NB4 (cell line): Measurements from ENCODE around the gene DOK6.

Source experiments
- DNase-seq: peaks from one replicate; pipeline ENCODE4 v3.0.0; 2010; ENCODE audit warnings: low read depth
- H3K4me3 ChIP-seq: one replicate; pipeline ENCODE4 v1.5.1; 2011; ENCODE audit warnings: mild to moderate bottlenecking, low read depth, low read length, moderate library complexity
- MYC ChIP-seq: IDR thresholded peaks from 2 replicates; pipeline ENCODE4 v1.6.1; 2011; ENCODE audit warnings: low read depth, low read length
- POLR2A ChIP-seq: IDR thresholded peaks from 2 replicates; pipeline ENCODE4 v1.6.1; 2011; ENCODE audit warnings: mild to moderate bottlenecking; ENCODE audit not compliant: insufficient read length; ENCODE audit errors: extremely low read depth
- TF ChIP-seq, protein P1 (sequence below): IDR thresholded peaks from 2 replicates; pipeline ENCODE4 v1.6.1; 2011; ENCODE audit warnings: low read depth, low read length
- TF ChIP-seq, protein P2 (sequence below): IDR thresholded peaks from one replicate; pipeline ENCODE4 v1.5.1; 2012; ENCODE audit warnings: low read depth, low read length

DOK6 gene

DNA sequence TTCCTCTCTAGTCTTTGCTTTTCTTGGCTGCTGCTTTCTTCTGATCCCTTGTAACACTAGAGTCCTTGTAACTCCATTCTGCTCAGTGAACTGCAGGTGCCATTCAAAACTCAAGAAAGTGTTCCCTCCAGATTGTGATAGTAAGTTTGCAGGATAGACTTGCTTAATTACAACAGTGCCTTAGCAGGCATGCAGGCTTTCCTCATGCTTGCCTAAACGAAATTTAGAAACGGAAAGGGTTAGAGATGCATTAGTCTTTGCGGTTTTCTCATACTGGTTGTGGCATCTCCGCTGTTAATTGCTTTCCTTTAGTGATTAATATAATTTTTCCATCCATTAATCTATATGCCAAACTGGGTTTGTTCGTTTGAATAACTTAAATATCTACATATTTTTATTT, 82.9 kb downstream of the DOK6 start:
- DNase-seq: no peak
- no peak overlapping the region for H3K4me3 ChIP-seq
- no peak for TF ChIP-seq MYC
- TF ChIP-seq, protein P1, sequence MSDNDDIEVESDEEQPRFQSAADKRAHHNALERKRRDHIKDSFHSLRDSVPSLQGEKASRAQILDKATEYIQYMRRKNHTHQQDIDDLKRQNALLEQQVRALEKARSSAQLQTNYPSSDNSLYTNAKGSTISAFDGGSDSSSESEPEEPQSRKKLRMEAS: no peak

DNA sequence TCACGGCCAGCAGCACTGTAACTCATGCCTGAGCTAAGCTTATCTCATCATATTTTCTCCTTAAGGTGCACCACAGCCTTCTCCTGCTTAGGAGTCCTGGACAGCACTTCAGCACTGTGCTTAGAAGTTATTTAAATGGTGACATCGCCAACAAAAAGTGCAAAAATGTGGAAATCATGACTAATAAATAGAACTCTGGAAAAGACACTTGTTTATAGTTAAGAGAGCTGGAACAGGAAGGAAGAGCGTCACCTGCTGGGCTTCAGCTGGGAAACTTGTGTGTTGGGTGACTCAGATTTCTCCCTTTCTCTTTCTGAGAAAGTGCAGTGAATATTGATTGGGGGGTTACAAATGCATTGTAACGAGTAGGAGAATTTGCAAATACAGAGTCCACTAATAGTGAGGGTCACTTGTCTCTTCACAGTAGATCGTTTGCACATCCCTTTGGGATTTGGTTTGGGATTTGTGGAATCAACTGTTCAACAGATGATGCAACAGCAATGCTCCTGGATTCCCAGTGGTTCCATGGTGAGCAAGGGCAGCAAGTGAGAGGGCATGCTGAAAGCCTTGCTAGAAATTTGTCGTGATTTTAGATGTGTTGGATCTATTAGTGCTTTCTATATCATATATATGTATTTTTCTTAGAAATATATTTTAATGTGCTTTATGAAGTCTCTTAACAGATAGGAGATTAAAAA, 84.2 kb downstream of the DOK6 start:
- H3K4me3 ChIP-seq: no peak overlapping the region
- no peak for TF ChIP-seq MYC
- TF ChIP-seq, protein P2, sequence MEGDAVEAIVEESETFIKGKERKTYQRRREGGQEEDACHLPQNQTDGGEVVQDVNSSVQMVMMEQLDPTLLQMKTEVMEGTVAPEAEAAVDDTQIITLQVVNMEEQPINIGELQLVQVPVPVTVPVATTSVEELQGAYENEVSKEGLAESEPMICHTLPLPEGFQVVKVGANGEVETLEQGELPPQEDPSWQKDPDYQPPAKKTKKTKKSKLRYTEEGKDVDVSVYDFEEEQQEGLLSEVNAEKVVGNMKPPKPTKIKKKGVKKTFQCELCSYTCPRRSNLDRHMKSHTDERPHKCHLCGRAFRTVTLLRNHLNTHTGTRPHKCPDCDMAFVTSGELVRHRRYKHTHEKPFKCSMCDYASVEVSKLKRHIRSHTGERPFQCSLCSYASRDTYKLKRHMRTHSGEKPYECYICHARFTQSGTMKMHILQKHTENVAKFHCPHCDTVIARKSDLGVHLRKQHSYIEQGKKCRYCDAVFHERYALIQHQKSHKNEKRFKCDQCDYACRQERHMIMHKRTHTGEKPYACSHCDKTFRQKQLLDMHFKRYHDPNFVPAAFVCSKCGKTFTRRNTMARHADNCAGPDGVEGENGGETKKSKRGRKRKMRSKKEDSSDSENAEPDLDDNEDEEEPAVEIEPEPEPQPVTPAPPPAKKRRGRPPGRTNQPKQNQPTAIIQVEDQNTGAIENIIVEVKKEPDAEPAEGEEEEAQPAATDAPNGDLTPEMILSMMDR: no peak
- TF ChIP-seq POLR2A: no peak
- TF ChIP-seq, protein P1: no peak
- DNase-seq: no peak

DNA sequence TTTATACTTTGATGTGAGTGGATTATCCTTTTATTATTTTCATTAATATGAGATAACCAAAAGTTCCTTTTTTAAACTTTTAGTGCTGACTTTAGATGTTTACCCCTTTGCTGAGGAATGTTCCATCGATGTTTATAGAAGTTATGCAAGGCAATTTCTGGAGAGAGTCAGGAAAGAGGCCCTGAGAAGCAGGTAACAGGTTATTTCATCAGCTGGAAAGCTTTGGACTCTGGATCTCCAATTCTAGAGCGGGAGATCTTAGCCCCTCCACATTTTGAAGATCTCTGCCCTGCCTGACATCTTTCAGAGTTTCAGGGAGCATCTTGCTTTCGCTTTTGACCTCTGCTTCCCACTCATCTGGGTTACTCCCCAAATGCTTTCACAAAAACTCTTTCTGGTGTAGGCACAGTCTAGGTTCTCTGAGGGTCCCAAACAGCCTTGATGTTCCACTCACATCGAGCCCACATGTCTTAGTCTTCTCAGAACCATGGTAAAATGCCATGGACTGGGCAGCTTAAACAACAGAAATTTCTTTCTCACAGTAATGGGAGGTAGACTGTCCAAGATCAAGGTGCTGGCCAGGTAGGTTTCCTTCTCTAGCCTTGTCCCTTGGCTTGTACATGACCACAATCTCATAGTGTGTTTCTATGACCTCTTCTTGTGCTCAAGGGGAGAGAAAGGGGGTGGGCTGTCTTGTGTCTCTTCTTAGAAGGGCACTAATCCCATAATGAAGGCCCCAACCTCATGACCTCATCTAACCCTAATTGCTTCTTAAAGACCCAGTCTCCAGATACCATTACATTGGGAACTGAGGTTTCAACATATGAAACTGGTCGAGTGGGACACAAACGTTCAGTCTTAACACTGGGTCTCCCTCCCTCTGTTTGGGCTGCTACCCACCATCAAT, 87.1 kb downstream of the DOK6 start:
- no peak overlapping the region for H3K4me3 ChIP-seq
- no peak for DNase-seq
- TF ChIP-seq POLR2A (no peak), MYC (no peak)
- TF ChIP-seq, protein P1: no peak
- TF ChIP-seq, protein P2: no peak

DNA sequence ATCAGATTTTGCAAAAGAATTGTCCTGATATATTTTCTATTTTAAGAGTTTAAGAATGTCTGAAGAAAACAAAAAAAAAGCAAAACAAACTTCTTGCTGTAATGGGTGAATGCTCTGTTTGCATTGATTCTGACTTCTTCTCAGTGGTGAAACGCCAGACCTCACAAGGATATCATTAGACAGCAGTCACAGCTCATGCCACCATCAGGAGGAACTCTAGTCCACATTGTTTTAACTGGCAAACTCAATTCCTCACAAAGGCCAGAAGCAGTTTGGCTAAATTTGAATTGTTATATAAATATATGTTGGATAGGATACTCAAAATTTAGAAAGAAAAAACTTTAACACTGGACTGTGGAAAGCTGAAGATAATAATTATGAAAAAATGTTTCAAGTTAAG, 89.4 kb downstream of the DOK6 start:
- TF ChIP-seq POLR2A (no peak), MYC (no peak)
- TF ChIP-seq, protein P2: no peak
- TF ChIP-seq, protein P1: no peak
- DNase-seq: no peak
- no peak overlapping the region for H3K4me3 ChIP-seq

DNA sequence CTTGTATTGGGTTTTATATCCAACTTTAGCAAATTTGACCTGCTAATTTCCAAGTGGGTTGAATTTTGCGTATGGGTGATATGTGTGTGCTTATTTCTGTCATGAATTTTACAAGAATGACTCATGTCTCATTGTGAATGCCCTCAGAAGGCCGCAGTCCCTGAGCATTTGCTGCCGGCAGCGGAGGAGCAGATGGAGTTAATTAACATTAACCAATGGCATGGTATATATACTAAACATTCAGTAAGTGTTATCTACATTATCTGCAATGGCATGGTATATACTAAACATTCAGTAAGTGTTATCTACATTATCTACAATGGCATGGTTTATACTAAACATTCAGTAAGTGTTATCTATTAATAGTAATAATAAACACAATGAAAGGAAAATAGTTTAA, 90.1 kb downstream of the DOK6 start:
- no peak for DNase-seq
- TF ChIP-seq POLR2A (no peak), MYC (no peak)
- TF ChIP-seq, protein P2: no peak
- TF ChIP-seq, protein P1: no peak
- no peak overlapping the region for H3K4me3 ChIP-seq

DNA sequence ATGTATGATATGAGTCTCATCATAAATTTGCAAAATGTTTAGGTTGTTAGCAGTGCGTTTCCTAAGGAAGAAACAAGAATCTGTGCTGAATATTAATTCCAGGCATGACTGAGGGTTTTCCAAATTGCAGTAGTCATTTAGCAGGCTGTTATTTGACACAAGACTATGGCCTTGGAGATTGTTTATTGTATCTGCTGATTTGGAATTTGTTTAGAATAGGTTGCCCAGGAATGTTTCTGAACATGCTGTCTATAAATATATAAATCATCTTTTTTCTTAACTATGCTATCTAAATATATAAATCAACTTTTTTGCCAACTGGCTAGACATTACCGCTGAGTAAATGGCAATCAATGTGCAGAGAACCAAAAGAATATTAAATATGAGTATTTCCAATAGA, 90.9 kb downstream of the DOK6 start:
- TF ChIP-seq POLR2A: no peak
- TF ChIP-seq, protein P2: no peak
- TF ChIP-seq MYC: no peak
- TF ChIP-seq, protein P1: no peak
- no peak for DNase-seq
- H3K4me3 ChIP-seq: no peak overlapping the region
